Left hindlimb (tissue), 1 donor: Measurements from ENCODE around the gene ANKRD44.
"Not testable (repeated sequence)": the region's sequence is repeated elsewhere in the genome, so short reads cannot be mapped to it uniquely, and the experiment has no call there.

Experiments used
- DNase-seq: peaks from one replicate; pipeline ENCODE4 v3.0.0-alpha.2; 2018

ANKRD44 gene

GRCh38 chr2:197071213-197071612 is 239.4 kb downstream of the ANKRD44 start:
- DNase-seq: no peak

DNA sequence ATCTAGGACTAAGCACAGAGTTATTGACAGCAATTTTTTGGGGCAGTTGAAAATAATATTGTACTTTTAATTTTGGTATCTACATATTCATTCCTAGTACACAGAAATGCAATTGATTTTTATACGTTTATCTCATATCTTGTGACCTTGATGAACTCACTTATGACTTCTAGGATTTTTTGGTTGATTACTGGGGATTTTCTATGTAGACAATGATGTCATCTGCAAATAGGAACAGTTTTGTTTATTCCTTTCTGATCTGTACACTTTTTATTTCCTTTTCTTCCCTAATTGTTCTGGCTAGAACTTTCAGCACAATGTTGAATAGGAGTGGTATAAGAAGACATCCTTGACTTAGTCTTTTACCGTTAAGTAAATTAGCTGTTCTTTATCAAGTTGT is 240.6 kb downstream of the ANKRD44 start:
- DNase-seq: no peak

DNA sequence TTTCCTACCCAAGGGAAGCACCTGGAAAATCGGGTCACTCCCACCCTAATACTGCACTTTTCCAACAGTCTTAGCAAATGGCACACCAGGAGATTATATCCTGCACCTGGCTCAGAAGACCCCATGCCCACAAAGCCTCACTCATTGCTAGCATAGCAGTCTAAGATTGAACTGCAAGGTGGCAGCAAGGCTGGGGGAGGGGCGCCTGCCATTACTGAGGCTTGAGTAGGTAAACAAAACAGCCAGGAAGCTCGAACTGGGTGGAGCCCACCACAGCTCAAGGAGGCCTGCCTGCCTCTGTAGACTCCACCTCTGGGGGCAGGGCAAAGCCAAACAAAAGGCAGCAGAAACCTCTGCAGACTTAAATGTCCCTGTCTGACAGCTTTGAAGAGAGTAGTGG is 248.0 kb downstream of the ANKRD44 start:
- DNase-seq: not testable (repeated sequence)

DNA sequence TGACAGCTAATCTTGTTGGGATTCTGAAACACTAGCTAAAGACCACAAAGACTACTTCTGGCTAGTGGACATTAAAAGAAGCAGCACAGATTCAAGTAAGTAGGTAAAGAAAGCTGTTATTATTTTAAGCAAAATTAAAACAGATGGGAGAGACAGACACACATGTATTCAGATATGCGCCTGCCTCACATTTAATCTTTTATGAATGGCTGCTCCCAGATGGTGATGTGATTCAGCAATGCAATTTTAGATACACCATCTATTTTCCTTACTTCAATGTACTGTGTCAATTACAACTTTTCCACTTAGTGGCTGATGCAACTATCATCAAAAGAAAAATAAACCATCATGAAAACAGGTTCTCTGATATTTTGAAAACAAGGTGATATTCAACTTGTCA is 251.1 kb downstream of the ANKRD44 start:
- no peak for DNase-seq

GRCh38 chr2:197058777-197059300 is 251.7 kb downstream of the ANKRD44 start:
- no peak for DNase-seq

DNA sequence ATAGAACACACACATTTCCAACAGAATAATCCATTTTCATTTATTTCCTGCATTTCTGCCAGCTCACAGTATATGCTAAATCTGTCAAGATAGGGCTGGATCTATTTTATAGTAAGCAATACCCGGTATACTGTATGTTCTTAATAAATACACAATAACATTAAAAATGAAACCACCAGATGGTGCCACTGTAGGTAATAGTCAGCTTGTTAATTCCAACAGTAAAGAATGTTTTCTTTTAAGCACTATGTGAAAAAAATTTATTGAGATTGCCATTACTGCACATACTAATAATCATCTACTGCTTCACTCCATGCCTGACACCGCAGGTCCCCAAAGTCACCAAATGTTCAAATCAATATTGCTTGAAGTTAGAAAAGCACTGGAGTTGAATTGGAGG is 252.6 kb downstream of the ANKRD44 start:
- DNase-seq: no peak

DNA sequence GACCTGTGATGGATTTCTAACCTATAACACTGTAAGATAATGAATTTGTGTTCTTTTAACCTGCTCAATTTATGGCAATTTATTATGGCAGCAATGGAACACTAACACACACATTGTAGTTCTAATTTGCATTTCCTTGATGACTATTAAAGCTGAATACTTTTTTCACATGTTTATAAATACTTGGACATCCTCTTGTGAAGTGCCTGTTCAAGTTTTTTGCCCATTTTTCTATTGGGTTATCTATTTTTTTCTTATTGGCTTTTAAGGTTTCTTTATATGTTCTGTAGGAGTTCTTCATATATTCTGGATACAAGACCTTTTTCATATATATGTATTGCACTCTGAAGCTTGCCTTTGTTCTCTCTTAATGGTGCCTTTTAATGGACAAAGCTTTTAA is 255.5 kb downstream of the ANKRD44 start:
- no peak for DNase-seq

DNA sequence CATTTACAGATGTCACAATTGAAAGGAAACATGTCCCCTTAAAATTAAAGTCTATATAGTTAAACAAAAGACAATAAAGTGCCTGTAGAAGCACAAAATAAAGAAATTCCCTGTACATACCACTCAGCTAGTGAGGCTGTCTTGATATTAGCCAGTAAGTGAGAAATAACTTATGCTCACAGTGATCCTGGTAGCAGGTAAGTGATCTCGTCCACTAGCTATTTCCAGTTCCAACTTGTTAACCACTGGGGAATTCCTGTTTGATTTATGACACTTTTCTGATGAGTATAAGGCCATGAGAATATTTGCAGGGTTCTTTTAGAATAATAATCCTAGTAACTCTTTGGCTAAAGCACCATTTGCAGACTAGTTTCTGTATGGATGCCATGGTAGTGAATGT is 256.1 kb downstream of the ANKRD44 start:
- DNase-seq: no peak

GRCh38 chr2:197052356-197052755 is 258.2 kb downstream of the ANKRD44 start:
- no peak for DNase-seq

- DNase-seq: no peak
Observed at GRCh38 chr2:197045115-197045514, 265.5 kb downstream of the ANKRD44 start.

GRCh38 chr2:197042739-197043196 is 267.8 kb downstream of the ANKRD44 start:
- no peak for DNase-seq

DNA sequence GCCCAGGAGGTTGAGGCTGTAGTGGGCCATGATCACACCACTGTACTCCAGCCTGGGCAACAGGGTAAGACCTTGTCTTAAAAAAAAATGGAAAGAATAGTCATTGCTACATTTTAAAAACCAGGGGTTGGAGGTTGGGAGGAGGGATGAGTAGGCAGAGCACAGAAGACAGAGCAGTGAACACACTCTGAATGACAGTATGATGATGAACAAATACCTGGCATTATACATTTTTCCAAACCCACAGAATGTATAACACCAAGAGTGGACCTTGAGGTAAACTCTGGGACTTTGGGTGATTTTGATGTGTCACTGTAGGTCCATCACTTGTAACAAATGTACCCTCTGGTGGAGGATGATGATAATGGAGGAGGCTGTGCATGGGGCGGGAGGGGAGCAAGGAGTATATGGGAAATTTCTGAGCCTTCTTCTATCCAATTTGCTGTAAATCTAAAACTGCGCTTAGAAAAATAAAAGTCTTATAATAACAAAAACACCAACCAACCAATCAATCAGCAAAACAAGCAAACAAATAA is 272.6 kb downstream of the ANKRD44 start:
- no peak for DNase-seq

DNA sequence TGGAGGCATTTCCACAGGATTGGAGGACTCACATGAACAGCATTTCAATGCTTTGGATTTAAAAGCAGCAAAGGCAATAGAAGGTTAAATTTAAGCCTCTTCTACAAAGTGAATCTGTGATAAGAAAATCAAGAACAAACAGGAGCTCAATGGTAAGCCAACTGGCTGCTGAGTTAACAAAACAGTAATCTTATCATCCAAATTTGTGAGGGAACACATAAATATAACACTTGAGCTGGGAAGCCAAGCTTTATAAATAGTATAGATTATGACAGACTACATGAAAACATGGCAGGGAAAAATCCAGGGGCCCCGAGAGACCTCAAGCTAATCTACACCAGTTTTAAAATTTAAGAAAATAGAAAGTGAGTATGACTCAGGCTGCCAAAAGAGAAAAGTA is 275.6 kb downstream of the ANKRD44 start:
- DNase-seq: no peak

GRCh38 chr2:197034292-197034691 is 276.3 kb downstream of the ANKRD44 start:
- no peak for DNase-seq

GRCh38 chr2:197033222-197033621 is 277.4 kb downstream of the ANKRD44 start:
- no peak for DNase-seq

- no peak for DNase-seq
Observed at GRCh38 chr2:197031803-197032202, 278.8 kb downstream of the ANKRD44 start.

- no peak for DNase-seq
Observed at GRCh38 chr2:197030090-197030489, 280.5 kb downstream of the ANKRD44 start.

GRCh38 chr2:197028633-197029032 is 281.9 kb downstream of the ANKRD44 start:
- no peak for DNase-seq

- no peak for DNase-seq
Observed at GRCh38 chr2:197028230-197028629, 282.4 kb downstream of the ANKRD44 start.

DNA sequence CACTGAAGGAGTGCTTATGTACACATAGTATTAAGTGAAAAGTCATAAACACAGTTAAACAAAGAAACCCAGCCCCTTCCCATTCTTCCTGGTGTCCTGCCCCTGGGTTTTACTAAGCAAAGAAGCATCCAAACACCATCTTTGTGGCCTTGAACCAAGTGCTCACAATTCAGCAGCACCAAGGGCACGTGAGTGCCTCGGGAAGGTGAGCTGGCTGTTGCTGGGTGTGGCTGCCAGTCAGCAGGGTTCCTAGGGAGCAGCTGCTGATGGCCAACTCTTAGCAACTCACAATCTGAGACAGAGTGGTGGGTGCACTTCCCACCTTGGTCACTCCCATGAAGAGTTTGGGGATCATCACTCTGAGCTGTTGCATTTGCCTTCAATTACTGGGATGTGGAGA is 286.4 kb downstream of the ANKRD44 start:
- no peak for DNase-seq

DNA sequence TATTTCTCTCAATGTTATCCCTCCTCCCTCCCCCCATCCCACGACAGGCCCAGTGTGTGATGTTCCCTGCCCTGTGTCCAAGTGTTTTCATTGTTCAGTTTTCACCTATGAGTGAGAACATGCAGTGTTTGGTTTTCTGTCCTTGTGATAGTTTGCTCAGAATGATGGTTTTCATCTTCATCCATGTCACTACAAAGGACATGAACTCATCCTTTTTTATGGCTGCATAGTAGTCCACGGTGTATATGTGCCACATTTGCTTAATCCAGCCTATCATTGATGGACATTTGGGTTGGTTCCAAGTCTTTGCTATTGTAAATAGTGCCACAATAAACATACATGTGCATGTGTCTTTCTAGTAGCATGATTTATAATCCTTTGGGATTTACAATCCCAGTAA is 289.7 kb downstream of the ANKRD44 start:
- DNase-seq: not testable (repeated sequence)

DNA sequence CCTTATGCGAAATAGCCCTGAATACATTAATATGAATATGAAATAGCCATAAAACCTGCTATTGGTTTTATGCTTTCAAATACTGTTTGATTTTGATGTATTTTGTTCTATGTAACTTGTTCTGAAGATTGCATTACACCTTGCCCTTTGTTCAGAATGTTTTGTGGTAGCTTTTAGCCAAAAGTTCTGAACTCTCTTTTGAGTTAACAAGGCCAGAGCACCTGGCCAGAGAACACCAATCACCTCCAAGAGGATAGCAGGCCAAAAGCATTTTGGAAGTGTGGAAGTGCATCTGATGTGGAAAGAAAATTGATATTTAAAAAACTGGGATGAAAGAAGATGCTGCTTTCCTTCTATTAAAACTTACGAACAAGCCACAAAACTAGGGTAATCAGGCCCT is 297.5 kb downstream of the ANKRD44 start:
- no peak for DNase-seq

- DNase-seq: no peak
Observed at GRCh38 chr2:197011801-197012641, 298.6 kb downstream of the ANKRD44 start.

DNA sequence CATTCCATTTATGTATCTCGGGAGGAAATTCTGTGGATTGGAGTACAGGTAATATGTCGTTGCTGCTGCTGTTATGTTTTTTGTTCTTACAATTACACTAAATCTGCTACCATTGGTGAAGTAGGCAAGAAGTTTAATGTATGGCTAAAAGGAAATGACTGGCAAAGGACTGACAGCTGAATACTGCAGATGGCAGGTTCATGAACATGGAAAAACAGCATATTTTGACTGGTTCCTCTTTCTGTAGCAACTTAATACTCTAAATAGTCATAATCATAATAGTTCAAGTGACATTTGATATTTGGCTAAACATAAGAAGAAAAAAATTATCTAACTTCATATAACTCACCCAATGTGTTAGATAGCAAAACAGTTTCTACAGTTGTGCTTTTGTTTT is 299.6 kb downstream of the ANKRD44 start:
- no peak for DNase-seq
